NCI-H187 (cell line): ENCODE measurements around the gene SCGB3A1.

Experiments used
- DNase-seq, 2 experiments: peaks; one replicate each; lab custom pipeline; 2025; lab: John Stamatoyannopoulos, UW

SCGB3A1 gene, protein sequence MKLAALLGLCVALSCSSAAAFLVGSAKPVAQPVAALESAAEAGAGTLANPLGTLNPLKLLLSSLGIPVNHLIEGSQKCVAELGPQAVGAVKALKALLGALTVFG

GRCh38 chr5:180591311-180591887 lies at the start of gene SCGB3A1:
SCGB3A1 (minus strand) TSS chr5:180591499; CDS start chr5:180591462, 37 bp downstream.
- DNase-seq = no peak

DNA sequence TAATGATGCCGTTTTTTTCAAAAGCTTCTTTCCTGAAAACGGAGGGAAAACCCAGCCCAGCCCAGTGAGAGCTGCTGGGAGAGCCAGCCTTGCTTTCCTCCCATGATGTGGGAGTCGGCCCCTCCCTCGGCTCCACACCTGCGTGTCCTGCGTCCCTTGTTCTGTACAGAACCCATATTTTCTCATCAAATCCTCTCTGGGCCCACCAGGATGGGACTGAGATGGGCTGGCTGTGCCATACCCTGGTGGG lies 49.2 kb upstream of the SCGB3A1 start:
- no peak for DNase-seq

- no peak for DNase-seq
These were observed 48.7 kb upstream of the SCGB3A1 start for GRCh38 chr5:180639741-180640610.

GRCh38 chr5:180639287-180639686 lies 48.0 kb upstream of the SCGB3A1 start:
- DNase-seq = no peak

DNA sequence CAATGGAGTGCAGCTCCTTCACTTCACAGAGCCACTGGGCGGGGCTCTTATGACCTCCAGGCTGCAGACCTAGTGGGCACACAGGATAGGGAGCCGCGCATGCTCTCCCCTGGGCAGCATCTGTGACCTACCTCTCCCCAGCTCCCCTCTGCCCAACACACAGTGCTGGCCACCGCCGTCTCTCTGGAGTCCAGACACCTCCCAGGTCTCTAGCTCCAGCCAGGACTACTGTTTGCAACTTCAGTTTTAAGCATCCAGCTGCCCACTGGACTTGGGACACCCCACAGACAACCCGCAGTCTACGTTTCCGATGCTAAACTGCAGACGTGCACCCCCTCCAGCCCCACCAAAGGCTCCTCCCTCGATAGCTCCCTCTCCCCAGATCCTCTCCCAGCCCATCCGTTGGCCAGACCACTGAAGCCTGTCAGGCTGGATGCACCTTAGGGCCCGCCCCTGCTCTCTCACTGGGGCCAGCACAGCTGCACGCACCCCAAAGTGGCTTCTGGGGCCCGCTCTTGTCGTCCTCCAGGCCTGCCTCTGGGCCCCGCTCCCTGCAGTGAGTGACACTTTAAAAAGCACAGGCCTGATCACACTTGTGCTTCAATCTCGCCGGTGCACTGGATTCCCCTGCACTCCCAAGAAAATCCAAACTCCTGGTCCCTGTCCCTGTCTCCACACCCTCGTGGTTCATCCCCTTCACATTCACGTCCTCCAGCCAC lies 46.8 kb upstream of the SCGB3A1 start:
- no peak for DNase-seq

GRCh38 chr5:180636403-180637075 lies 45.2 kb upstream of the SCGB3A1 start:
- DNase-seq = no peak

DNA sequence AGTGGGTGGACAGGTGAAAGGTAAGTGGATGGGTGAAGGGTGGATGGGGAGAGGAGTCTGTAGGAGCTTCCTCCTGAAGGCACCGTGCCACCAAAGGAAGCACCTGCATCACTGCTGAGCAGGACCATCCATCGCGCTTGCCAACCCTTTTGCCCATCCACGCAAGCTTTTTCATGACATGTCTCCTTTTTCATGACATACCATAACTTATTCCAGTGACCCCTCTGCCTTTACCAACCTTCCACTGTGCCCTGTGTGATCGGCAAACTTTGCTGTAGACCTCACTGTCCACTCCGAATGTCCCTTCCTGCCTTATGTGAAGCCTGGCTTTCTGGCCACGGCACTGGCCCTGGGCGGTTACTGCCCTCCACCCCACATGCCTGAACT lies 44.7 kb upstream of the SCGB3A1 start:
- no peak for DNase-seq

DNA sequence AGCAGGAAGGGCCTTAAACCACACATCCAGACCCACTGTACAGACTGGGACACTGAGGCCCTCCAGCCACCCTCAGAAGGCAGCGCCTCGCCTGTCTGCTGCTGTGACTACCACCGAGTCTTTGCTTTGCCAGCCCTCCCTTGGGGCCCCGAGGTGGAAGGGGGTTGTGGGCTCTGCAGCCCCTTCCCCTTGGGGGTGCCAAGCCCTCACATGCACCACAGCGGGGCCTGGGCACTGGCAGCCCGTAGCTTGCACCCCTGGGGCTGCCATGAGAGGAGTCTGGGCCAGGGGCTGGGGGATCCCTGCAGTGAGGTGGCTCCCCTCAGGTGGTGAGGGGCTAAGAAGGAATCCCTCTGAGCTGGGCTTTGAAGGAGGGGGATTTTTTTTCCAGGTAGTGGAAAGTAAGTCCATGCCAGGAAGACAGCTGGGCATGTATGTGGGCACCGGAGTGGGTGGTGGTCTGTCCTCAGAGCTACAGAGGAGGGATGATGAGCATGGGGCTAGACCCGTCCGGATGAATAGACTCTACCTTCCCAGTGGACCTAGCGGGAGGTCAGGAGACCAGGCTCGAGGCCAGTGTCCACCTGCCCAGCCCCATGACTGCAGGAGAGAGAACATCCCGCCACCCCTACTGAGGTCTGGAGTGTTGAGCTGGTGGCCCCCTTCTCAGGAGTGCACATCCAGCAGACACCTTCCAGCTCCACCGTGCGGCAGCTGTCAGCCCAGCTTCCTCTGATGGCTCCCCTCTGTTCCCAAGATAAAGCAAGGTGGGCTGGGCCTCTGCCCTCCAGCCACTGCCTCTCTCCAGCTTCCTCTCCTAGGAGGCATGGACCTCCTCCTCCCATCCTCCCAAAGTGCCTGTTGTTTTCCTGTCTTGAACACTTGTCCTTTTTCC lies 42.2 kb upstream of the SCGB3A1 start:
- no peak for DNase-seq

- DNase-seq = no peak
These were observed 41.5 kb upstream of the SCGB3A1 start for GRCh38 chr5:180632768-180633167.

GRCh38 chr5:180631549-180632383 lies 40.5 kb upstream of the SCGB3A1 start:
- DNase-seq = no peak

DNA sequence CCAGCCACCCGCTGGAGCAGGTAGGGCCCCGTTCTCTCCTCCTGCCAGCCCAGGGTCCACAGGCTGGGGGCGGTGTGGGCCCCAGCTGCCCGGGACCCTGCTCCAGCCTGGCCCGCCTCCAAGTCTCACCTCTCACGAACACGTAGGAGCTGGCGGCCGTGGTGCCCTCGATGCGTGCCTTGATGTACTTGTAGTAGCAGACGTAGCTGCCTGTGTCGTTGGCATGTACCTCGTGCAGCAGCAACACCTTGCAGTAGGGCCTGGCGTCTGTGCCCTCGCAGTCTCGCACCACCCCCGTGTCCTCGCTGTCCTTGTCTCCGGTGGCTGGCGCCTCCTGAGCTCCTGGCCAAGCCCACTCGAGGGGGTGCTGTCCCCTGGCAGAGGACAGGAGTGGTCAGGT lies 39.1 kb upstream of the SCGB3A1 start:
- DNase-seq = no peak

GRCh38 chr5:180629831-180630382 lies 38.6 kb upstream of the SCGB3A1 start:
- no peak for DNase-seq

DNA sequence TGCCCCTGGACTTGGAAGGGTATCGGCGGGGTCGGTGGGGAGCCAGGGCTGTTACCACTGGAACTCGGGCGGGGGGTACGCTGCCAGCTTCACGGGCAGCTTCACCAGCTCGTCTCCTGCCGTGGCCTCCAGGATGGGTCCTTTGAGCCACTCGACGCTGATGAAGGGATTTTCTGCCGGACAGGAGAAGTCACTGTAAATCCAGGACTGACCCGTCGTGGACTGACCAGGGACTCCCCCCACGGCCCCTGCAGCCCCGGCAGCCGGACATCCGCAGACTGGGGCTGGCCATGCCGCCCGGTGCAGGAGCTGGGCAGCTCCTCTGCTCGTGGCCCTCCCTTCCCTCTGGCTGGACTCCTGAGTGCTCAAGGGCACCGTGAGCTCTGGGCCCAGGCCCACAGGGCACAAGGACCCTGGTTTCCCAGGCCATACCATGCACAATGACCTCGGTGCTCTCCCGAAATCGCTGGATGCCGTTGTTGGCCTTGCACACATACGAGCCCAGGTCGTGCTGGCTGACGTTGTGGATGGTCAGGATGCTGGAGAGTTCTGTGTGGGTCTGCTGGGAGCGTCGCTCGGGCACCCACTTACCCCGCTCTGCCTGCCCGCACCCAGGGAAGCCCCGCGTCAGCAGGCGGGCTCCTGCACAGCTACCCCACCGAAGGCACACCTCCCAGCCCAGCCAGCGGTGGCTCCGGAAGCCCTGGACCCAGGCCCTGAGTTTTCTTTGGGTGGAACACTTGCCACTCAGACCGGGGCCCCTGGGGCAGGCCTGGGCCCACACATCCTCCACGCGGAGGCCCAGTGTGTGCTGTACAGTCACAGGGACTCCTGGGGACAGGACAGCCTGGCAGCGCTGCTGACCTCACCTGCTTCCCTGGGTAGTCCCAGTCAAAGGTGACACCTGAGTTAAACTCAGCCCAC lies 37.8 kb upstream of the SCGB3A1 start:
- DNase-seq = no peak

DNA sequence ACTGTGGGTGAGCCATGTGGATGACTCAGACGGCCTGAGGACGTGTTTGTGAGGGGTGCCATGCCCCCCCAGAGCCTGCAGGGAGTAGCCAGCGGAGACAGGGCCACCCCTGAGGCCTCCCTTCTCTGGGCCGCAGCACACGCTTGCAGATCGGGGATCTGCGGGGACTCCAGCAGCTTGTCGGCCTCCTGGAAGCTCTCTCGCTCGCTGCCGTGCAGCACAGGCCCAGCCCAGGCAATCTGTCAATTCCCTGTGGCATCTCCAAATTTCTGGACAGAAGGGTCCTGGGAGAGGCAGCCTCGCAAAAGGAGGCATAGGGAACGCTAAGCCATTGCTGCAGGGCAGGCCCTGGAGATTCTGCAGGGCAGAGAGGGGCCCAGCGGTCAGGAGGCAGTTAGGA lies 36.9 kb upstream of the SCGB3A1 start:
- no peak for DNase-seq

DNA sequence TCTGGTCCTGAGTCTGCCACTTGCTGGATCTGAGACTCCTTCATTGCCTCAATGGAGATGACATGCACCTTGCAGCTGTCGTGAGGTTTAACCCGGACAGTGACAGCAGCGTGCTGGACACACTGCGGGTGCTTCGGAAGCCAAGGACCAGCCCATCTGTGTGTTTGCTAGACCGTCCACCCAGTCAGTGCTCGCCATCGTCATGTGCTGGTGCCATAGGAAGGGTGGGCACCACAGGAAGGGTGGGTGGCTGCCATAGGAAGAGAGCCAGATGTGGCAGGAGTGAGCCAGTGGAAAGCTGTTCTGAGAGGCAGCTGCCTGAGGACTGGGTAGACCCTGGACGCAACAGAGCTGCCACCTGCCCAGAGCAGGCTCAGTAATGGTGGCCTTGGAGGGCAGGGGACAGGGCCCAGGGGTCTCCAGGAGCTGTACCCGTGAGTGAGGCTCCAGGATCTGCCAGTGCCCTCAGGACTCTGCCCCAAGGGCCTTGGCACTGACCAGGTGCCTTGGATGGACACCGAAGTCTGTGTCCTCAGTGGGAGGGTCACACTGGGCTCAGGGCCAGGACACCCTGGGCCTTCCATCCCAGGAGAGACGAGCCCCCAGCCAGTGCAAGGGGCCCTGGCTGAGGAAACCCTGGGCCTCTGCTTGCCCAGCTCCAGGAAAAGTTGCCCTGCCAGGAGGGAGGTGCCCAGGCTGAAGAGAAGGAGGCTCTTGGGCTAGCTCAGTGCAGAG lies 36.3 kb upstream of the SCGB3A1 start:
- no peak for DNase-seq

GRCh38 chr5:180626661-180627385 lies 35.5 kb upstream of the SCGB3A1 start:
- no peak for DNase-seq

GRCh38 chr5:180625791-180626660 lies 34.7 kb upstream of the SCGB3A1 start:
- DNase-seq = no peak
